Neural progenitor cell (in vitro differentiated cells): ENCODE results near the gene GSG1L. TPM values are rescaled to one million over a fixed set of nuclear protein-coding genes. Genes with fewer than 3 reads are reported as not detected.

Source experiments
- DNase-seq: peaks from one replicate; pipeline ENCODE4 v3.0.0-alpha.2; 2016; ENCODE audit warnings: low spot score
- H2AFZ ChIP-seq: fragments of 200-600 bp; sonication (generic); replicated peaks from 2 replicates; pipeline ENCODE4 v1.6.1; 2016; ENCODE audit warnings: antibody characterized with exemption
- H3F3A ChIP-seq: fragments of 200-600 bp; sonication (generic); 2 replicates; pipeline ENCODE4 v1.6.1; 2016; ENCODE audit warnings: antibody characterized with exemption, low read depth
- H3K27ac ChIP-seq: fragments of 200-600 bp; sonication (generic); 2 replicates; pipeline ENCODE4 v1.5.1; 2016; ENCODE audit warnings: mild to moderate bottlenecking
- H3K27me3 ChIP-seq: fragments of 200-600 bp; sonication (generic); 2 replicates; pipeline ENCODE4 v1.6.1; 2016; ENCODE audit warnings: mild to moderate bottlenecking, moderate library complexity
- H3K36me3 ChIP-seq: fragments of 200-600 bp; sonication (generic); 2 replicates; pipeline ENCODE4 v1.5.1; 2016
- H3K4me1 ChIP-seq: fragments of 200-600 bp; sonication (generic); 2 replicates; pipeline ENCODE4 v1.6.1; 2016; ENCODE audit warnings: mixed run types
- H3K4me2 ChIP-seq: fragments of 200-600 bp; sonication (generic); 2 replicates; pipeline ENCODE4 v1.6.1; 2016
- H3K4me3 ChIP-seq: fragments of 200-600 bp; sonication (generic); 2 replicates; pipeline ENCODE4 v1.5.1; 2016
- H3K79me2 ChIP-seq: fragments of 200-600 bp; sonication (generic); 2 replicates; pipeline ENCODE4 v1.6.1; 2016; ENCODE audit warnings: low read depth
- H3K9ac ChIP-seq: fragments of 200-600 bp; sonication (generic); 2 replicates; pipeline ENCODE4 v1.6.1; 2016
- H3K9me3 ChIP-seq: fragments of 200-600 bp; sonication (generic); 2 replicates; pipeline ENCODE4 v1.5.1; 2016; ENCODE audit warnings: low read depth
- H4K20me1 ChIP-seq: fragments of 200-600 bp; sonication (generic); 2 replicates; pipeline ENCODE4 v1.6.1; 2016; ENCODE audit warnings: low read depth
- H3K27ac Mint-ChIP-seq: 3 replicates; pipeline ENCODE4 v1.8.0; 2021; ENCODE audit warnings: mixed read lengths
- H3K27me3 Mint-ChIP-seq: 2 replicates; pipeline ENCODE4 v1.8.0; 2022; ENCODE audit warnings: low read depth, mild to moderate bottlenecking, inconsistent platforms, moderate library complexity, mixed read lengths; ENCODE audit not compliant: insufficient read depth
- H3K36me3 Mint-ChIP-seq: 3 replicates; pipeline ENCODE4 v1.8.0; 2021; ENCODE audit warnings: mixed read lengths
- H3K4me1 Mint-ChIP-seq: 3 replicates; pipeline ENCODE4 v1.8.0; 2021; ENCODE audit warnings: mixed read lengths
- H3K4me3 Mint-ChIP-seq: 3 replicates; pipeline ENCODE4 v1.8.0; 2021; ENCODE audit warnings: mild to moderate bottlenecking, moderate library complexity, mixed read lengths
- H3K9me3 Mint-ChIP-seq: 3 replicates; pipeline ENCODE4 v1.8.0; 2020; ENCODE audit warnings: mixed read lengths
- CTCF ChIP-seq: fragments of 200-600 bp; sonication (generic); IDR thresholded peaks from 2 replicates; pipeline ENCODE4 v1.5.1; 2017; ENCODE audit warnings: antibody characterized with exemption, mild to moderate bottlenecking
- EZH2 ChIP-seq: fragments of 200-600 bp; sonication (generic); IDR thresholded peaks from 2 replicates; pipeline ENCODE4 v1.6.1; 2017; ENCODE audit warnings: antibody characterized with exemption, mild to moderate bottlenecking, moderate library complexity
- EZH2phosphoT487 ChIP-seq: fragments of 200-600 bp; sonication (generic); IDR thresholded peaks from 2 replicates; pipeline ENCODE4 v1.6.1; 2017; ENCODE audit warnings: antibody characterized with exemption
- total RNA-seq: library from RNA; depleted of rRNA; stranded (reverse); fragments of >200 nt; gene quantifications from 2 replicates; pipeline ENCODE4 v1.2.3, GENCODE V29; 2015; ENCODE audit warnings: low replicate concordance

The GSG1L gene
- total RNA-seq, 1 donor from 2014 or later: not detected

GRCh38 chr16:28101533-28101890, 38.0 kb upstream of the GSG1L start:
- Histone ChIP-seq H3K36me3 (no peaks in the 10 kb centered on the region), H4K20me1 (no peaks in the 10 kb centered on the region), H3K4me3 (no peak overlapping the region), H2AFZ (no peak overlapping the region), H3K4me2 (no peak overlapping the region), H3K27me3 (no peaks in the 10 kb centered on the region), H3K9me3 (no peaks in the 10 kb centered on the region), H3F3A (no peaks in the 10 kb centered on the region), H3K9ac (no peak overlapping the region), H3K79me2 (no peaks in the 10 kb centered on the region), H3K27ac (no peak overlapping the region), H3K4me1 (no peaks in the 10 kb centered on the region)
- Mint-ChIP-seq H3K4me3 (no peak overlapping the region), H3K4me1 (no peaks in the 10 kb centered on the region), H3K36me3 (peaks cover 35% of the 10 kb centered on the region), H3K9me3 (no peaks in the 10 kb centered on the region), H3K27me3 (no peaks in the 10 kb centered on the region), H3K27ac (no peak overlapping the region)
- DNase-seq: no peak
- TF ChIP-seq EZH2phosphoT487: no peak
- no peak for TF ChIP-seq CTCF
- no peak for TF ChIP-seq EZH2

DNA sequence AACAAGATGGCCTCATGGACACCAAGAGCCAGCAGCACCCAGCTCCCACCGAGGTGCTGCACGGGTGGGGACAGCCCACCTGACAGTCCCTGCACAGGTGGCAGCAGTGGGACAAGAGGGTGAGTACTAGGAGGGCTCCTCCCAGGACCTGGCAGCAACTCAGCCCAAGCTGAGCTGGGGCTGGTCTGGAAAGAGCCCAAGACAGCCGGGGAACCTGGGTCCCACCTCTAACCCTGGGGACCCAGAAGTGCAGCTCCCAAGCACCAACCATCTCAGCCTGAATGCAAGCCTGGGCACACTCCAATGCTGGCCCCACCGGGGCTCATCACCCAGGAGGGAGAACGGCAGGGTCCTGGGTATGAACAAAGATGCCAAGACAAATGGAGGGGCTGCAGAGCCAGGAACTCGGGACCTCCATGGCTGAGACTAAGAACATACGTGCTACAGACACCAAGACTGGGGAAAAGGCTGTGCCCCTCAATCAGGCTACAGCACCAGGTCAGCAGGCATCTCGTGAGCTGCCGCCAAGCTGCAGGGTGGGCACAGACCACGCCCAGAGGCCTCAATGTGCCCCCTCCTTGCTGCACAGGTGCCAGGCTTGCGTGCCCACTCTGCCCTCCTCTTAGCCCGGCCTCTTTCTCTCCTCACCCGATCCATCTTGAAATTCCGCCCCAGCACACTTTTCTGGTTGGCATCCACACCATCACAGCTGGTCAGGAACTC, 37.5 kb upstream of the GSG1L start:
- Mint-ChIP-seq H3K4me1 (no peaks in the 10 kb centered on the region), H3K4me3 (no peak overlapping the region), H3K9me3 (no peaks in the 10 kb centered on the region), H3K36me3 (peaks cover 34% of the 10 kb centered on the region), H3K27ac (no peak overlapping the region), H3K27me3 (no peaks in the 10 kb centered on the region)
- no peak overlapping the region for H3K4me2 ChIP-seq
- H3K9me3 ChIP-seq: no peaks in the 10 kb centered on the region
- no peak overlapping the region for H3K27ac ChIP-seq
- no peaks in the 10 kb centered on the region for H3K79me2 ChIP-seq
- no peak overlapping the region for H3K9ac ChIP-seq
- no peak for DNase-seq
- TF ChIP-seq EZH2: no peak
- no peak for TF ChIP-seq EZH2phosphoT487
- TF ChIP-seq CTCF: no peak
- H3F3A ChIP-seq: no peaks in the 10 kb centered on the region
- no peaks in the 10 kb centered on the region for H3K27me3 ChIP-seq
- H3K36me3 ChIP-seq: no peaks in the 10 kb centered on the region
- no peaks in the 10 kb centered on the region for H3K4me1 ChIP-seq
- H3K4me3 ChIP-seq: no peak overlapping the region
- H2AFZ ChIP-seq: no peak overlapping the region
- no peaks in the 10 kb centered on the region for H4K20me1 ChIP-seq

DNA sequence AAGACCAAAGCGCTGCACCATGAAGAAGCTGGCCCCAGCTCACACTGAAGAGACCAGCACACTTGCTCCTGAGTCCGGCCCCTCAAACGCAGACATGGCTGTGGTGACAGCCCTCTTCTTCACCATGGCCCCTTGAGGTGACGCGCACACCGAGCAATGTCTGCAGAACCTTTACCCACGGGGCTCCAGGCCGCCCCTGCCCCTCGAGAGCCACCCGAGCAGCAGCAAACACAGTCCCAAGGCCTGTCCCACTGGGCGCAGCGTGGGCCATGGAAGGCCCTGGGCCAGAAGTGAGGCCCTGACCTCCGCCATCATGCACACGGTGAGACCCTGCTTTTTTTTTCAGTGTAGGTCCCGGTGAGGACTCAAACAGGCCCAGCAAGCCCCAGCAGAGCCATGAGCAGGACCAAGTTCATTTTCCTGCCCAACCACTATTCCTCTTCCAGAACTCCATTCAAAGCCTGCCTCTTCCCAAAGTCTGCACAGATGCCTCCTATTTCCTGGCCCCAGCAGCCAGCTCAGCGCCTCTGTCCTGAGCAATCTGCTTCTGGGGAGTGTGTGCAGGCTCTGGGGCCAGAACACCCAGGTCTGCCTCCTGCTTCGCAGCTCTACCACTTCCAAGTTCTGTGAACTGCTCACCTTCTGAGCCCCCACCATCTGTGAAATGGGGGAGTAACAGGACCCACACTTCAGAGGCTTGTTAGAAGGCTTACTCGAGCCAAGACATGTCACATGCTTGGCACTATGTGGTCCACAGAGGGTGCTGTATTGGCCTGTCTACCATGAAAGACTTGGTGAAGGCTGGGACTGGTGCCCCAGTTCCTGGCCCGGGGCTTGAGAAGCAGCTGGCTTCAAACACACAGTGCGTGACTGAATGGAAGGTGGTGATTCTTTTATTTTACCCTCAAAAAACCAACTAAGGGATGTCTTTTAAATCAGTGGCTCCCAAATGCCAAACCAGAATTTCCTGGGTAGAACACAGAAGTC, 35.7 kb upstream of the GSG1L start:
- no peaks in the 10 kb centered on the region for H3K4me1 Mint-ChIP-seq
- Histone ChIP-seq H3K27ac (no peak overlapping the region), H4K20me1 (no peaks in the 10 kb centered on the region), H3K4me1 (no peaks in the 10 kb centered on the region), H3K79me2 (no peaks in the 10 kb centered on the region), H3K27me3 (no peaks in the 10 kb centered on the region), H3K4me3 (no peak overlapping the region), H3K36me3 (no peaks in the 10 kb centered on the region), H3K9me3 (no peaks in the 10 kb centered on the region), H3K4me2 (no peak overlapping the region), H2AFZ (no peak overlapping the region), H3F3A (no peaks in the 10 kb centered on the region), H3K9ac (no peak overlapping the region)
- no peak for DNase-seq
- H3K27me3 Mint-ChIP-seq: no peaks in the 10 kb centered on the region
- H3K9me3 Mint-ChIP-seq: no peaks in the 10 kb centered on the region
- peaks cover 23% of the 10 kb centered on the region for H3K36me3 Mint-ChIP-seq
- H3K27ac Mint-ChIP-seq: no peak overlapping the region
- H3K4me3 Mint-ChIP-seq: no peak overlapping the region
- TF ChIP-seq CTCF (no peak), EZH2phosphoT487 (no peak), EZH2 (no peak)
